ENCODE results near the gene RBAK.

- TF ChIP-seq, protein P1, sequence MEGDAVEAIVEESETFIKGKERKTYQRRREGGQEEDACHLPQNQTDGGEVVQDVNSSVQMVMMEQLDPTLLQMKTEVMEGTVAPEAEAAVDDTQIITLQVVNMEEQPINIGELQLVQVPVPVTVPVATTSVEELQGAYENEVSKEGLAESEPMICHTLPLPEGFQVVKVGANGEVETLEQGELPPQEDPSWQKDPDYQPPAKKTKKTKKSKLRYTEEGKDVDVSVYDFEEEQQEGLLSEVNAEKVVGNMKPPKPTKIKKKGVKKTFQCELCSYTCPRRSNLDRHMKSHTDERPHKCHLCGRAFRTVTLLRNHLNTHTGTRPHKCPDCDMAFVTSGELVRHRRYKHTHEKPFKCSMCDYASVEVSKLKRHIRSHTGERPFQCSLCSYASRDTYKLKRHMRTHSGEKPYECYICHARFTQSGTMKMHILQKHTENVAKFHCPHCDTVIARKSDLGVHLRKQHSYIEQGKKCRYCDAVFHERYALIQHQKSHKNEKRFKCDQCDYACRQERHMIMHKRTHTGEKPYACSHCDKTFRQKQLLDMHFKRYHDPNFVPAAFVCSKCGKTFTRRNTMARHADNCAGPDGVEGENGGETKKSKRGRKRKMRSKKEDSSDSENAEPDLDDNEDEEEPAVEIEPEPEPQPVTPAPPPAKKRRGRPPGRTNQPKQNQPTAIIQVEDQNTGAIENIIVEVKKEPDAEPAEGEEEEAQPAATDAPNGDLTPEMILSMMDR (IDR thresholded peaks at IDR 0.05) = no peak
- no peak for TF ChIP-seq POLR2A (IDR thresholded peaks at IDR 0.05)
Measured at GRCh38 chr7:5094641-5095040, 49.0 kb downstream of the RBAK start.
